Activated T-helper 1 cell treated with anti-CD3 and anti-CD28 coated beads, Interleukin-2, amount 50 U/mL, for 16 hours (primary cell): ENCODE measurements around the gene PGK2.

Experiments used
- DNase-seq, 2 donors: peaks; one replicate each; pipeline ENCODE4 v3.0.0-alpha.2; 2020; ENCODE audit warnings: low read depth in 1 of 2, low spot score in 1 of 2

The PGK2 gene

DNA sequence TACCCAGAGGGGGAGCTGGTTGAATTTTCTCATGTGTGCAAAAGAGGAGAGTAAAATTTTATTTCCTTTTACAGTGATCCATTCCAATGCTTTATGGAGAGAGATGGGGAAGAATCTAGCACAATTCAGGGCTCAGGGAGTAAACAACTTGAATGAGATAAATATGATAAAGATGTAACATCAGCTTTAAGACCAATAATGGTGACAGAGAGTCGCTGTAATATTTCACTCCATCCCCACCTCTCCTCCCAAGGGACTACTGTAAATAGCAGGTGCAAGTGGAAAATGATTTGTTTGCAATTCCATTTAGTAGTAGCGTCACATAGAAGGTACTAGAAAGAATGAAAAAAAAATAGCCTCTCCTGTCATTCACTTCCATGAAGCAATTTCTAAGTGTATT lies 47.7 kb downstream of the PGK2 start:
- no peak for DNase-seq

GRCh38 chr6:49736017-49736508 lies 51.0 kb downstream of the PGK2 start:
- no peak for DNase-seq
